ENCODE measurements around the gene TMEM181. TPM values are rescaled to one million over a fixed set of nuclear protein-coding genes. Genes with fewer than 3 reads are reported as not detected.
A peak's percentile ranks its signal among the peaks of the same experiment; 100 is the strongest.

TMEM181 gene
- total and polyA plus RNA-seq, 2 donors (not counting 1 experiment from before 2014, with no cell fraction given) = 2.8 to 9.3 TPM

- H3K79me2 ChIP-seq (ENCODE audit: control insufficient read depth, insufficient read depth, low read length) = no peaks in the 10 kb centered on the region
- H3K4me2 ChIP-seq (replicated peaks; ENCODE audit: low read depth, low read length, poor library complexity, severe bottlenecking) = peak overlapping the region; percentile 17
- Mint-ChIP-seq H3K27me3 (peaks cover 5% of the 10 kb centered on the region), H3K4me3 (peak overlapping the region; percentile 5), H3K27ac (peak overlapping the region; percentile 70), H3K9me3 (ENCODE audit: insufficient read depth) (no peaks in the 10 kb centered on the region), H3K4me1 (peaks cover 16% of the 10 kb centered on the region)
- no peak for TF ChIP-seq EZH2 (IDR thresholded peaks at IDR 0.05; ENCODE audit: borderline replicate concordance, insufficient read depth, low read depth, low read length, poor library complexity, severe bottlenecking)
- TF ChIP-seq CTCF (IDR thresholded peaks at IDR 0.05) = no peak
- peak overlapping the region in 1 of 2 donors; percentile 24 for H3K27ac ChIP-seq (ENCODE audit: low read length in 2 of 2)
- H3K4me3 ChIP-seq (ENCODE audit: control extremely low read depth in 1 of 5, extremely low read depth in 1 of 5, insufficient read depth in 1 of 5, low read depth in 2 of 5, low read length in 4 of 5) = no peak overlapping the region
- no peak overlapping the region for H3K9ac ChIP-seq (ENCODE audit: low read length)
- H3K4me1 ChIP-seq (ENCODE audit: control insufficient read depth in 2 of 2, insufficient read depth in 2 of 2, low read length in 2 of 2) = peaks cover 16 to 29% of the 10 kb centered on the region in 2 donors
- no peak overlapping the region for H2AFZ ChIP-seq (ENCODE audit: insufficient read depth, low read depth, low read length, poor library complexity, severe bottlenecking)
- ATAC-seq (ENCODE audit: low read depth) (peak; percentile 54), DNase-seq (peak; percentile 47)
- 88% methylated on average over 3 of the region's 8 CpGs for WGBS (ENCODE audit: insufficient coverage)
- peaks cover 0 to 13% (median 3%) of the 10 kb centered on the region in 4 experiments for H3K27me3 ChIP-seq (replicated peaks in 1 of 4; ENCODE audit: control extremely low read depth in 1 of 4, control insufficient read depth in 3 of 4, insufficient read depth in 4 of 4, low read length in 3 of 4)
- intact Hi-C loops (cut with micrococcal nuclease) = no loop called here
- CTCF ChIA-PET = interaction anchor here (0.8 to 1.6 kb wide), 2 partner anchors 24 kb away, joined by 3 to 4 read pairs; no protein-coding TSS in a partner anchor
- no peaks in the 10 kb centered on the region for H4K20me1 ChIP-seq (ENCODE audit: control insufficient read depth, insufficient read depth, low read length, poor library complexity, severe bottlenecking)
- no peaks in the 10 kb centered on the region for H3K9me3 ChIP-seq (ENCODE audit: control extremely low read depth in 1 of 3, control insufficient read depth in 2 of 3, insufficient read depth in 1 of 3, low read length in 2 of 3)
- POLR2A ChIA-PET = interaction anchor here (0.5 kb wide), 1 partner anchor 147 kb away, joined by 3 read pairs; no protein-coding TSS in a partner anchor
- no peaks in the 10 kb centered on the region for H3K36me3 ChIP-seq (replicated peaks in 1 of 2; ENCODE audit: control extremely low read depth in 1 of 2, control insufficient read depth in 1 of 2, extremely low read depth in 1 of 2, insufficient read depth in 2 of 2, low read length in 1 of 2)
Measured at GRCh38 chr6:158667360-158667981, 107.6 kb downstream of the TMEM181 start.

- DNase-seq = no peak
Measured at GRCh38 chr6:158668707-158669103, 108.8 kb downstream of the TMEM181 start.

More at GRCh38 chr6:158668707-158669103, 108.8 kb downstream of the TMEM181 start:
- Histone ChIP-seq H3K4me2 (replicated peaks; ENCODE audit: low read depth, low read length, poor library complexity, severe bottlenecking) (no peak overlapping the region), H3K4me3 (ENCODE audit: control extremely low read depth in 1 of 5, extremely low read depth in 1 of 5, insufficient read depth in 1 of 5, low read depth in 2 of 5, low read length in 4 of 5) (no peak overlapping the region), H3K27me3 (replicated peaks in 1 of 4; ENCODE audit: control extremely low read depth in 1 of 4, control insufficient read depth in 3 of 4, insufficient read depth in 4 of 4, low read length in 3 of 4) (peaks cover 0 to 5% (median 0%) of the 10 kb centered on the region in 4 experiments), H4K20me1 (ENCODE audit: control insufficient read depth, insufficient read depth, low read length, poor library complexity, severe bottlenecking) (no peaks in the 10 kb centered on the region), H3K79me2 (ENCODE audit: control insufficient read depth, insufficient read depth, low read length) (no peaks in the 10 kb centered on the region), H3K27ac (ENCODE audit: low read length in 2 of 2) (no peak overlapping the region), H2AFZ (ENCODE audit: insufficient read depth, low read depth, low read length, poor library complexity, severe bottlenecking) (no peak overlapping the region), H3K9ac (ENCODE audit: low read length) (no peak overlapping the region), H3K36me3 (replicated peaks in 1 of 2; ENCODE audit: control extremely low read depth in 1 of 2, control insufficient read depth in 1 of 2, extremely low read depth in 1 of 2, insufficient read depth in 2 of 2, low read length in 1 of 2) (no peaks in the 10 kb centered on the region), H3K4me1 (ENCODE audit: control insufficient read depth in 2 of 2, insufficient read depth in 2 of 2, low read length in 2 of 2) (peaks cover 10 to 24% of the 10 kb centered on the region in 2 donors), H3K9me3 (ENCODE audit: control extremely low read depth in 1 of 3, control insufficient read depth in 2 of 3, insufficient read depth in 1 of 3, low read length in 2 of 3) (no peaks in the 10 kb centered on the region)
- H3K9me3 Mint-ChIP-seq (ENCODE audit: insufficient read depth) = no peaks in the 10 kb centered on the region
- no peak for TF ChIP-seq EZH2 (IDR thresholded peaks at IDR 0.05; ENCODE audit: borderline replicate concordance, insufficient read depth, low read depth, low read length, poor library complexity, severe bottlenecking)
- TF ChIP-seq CTCF (IDR thresholded peaks at IDR 0.05) = no peak
- intact Hi-C loops (cut with micrococcal nuclease) = no loop called here
- ChIA-PET CTCF (interaction anchor here (2.1 kb wide), 1 partner anchor 9 kb away, joined by 9 read pairs; no protein-coding TSS in a partner anchor), POLR2A (no interaction called here)
- 96% methylated on average over 6 of the region's 7 CpGs for WGBS (ENCODE audit: insufficient coverage)
- H3K27ac Mint-ChIP-seq = no peak overlapping the region
- H3K4me1 Mint-ChIP-seq = peaks cover 13% of the 10 kb centered on the region
- no peak overlapping the region for H3K4me3 Mint-ChIP-seq
- no peaks in the 10 kb centered on the region for H3K27me3 Mint-ChIP-seq
- no peak for ATAC-seq (ENCODE audit: low read depth)
